ENCODE data around the gene RPP21.

GRCh38 chr6:30328397-30328796 lies 16.6 kb upstream of the RPP21 start:
- TF ChIP-seq CTCF (IDR thresholded peaks at IDR 0.05; ENCODE audit: low read length) (no peak), EZH2 (IDR thresholded peaks at IDR 0.05; ENCODE audit: borderline replicate concordance, low read length) (no peak)
